ENCODE data around the gene JOSD1. TPM values are rescaled to one million over a fixed set of nuclear protein-coding genes. Genes with fewer than 3 reads are reported as not detected.

JOSD1 gene
- total and polyA plus RNA-seq, 10 of the 15 experiments (the other 5 are each of a cell fraction or from before 2014, with no cell fraction given), result 6.2 to 54.6 (median 40.5) TPM

DNA sequence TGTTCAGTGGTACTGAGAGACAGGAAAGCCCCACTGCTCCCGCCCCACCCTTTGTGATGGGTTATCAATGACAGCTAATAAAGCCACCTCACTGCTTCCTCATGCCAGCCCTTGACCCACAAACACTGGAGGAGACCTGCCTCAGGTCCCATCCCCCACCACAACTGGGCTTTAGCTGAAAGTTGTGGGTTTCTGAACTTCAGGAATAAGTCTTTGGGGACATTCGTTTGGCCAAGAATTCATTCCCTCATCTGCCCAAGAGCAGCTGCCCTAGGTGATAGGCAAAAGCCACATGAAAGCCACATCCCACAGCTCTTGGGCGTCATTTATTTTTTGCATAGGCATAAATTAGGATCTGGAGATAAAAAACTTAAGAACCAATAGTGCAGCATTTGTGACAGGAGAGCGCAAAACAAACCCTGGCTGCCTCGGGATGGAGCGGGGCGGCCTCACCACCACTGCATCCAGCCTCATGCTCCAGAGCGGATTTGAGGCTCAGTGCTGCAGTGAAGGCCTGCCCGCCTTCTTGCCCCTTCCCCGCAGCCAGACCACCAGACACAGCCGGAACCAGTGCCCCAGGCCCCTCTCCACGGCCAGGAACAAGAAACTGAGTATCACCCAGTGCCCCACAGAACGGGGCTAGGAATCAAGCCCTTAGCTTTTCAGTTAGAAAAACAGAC, 33.8 kb upstream of the JOSD1 start:
- Histone ChIP-seq H3K27ac (ENCODE audit: control insufficient read depth, insufficient read depth) (no peak overlapping the region), H3K9me3 (replicated peaks; ENCODE audit: control insufficient read depth, insufficient read depth, low read length) (no peaks in the 10 kb centered on the region)
- POLR2A ChIA-PET, result interaction anchor here (0.6 kb wide), 1 partner anchor 513 kb away, joined by 3 read pairs; no protein-coding TSS in a partner anchor
- no peak for TF ChIP-seq KLF5 (IDR thresholded peaks at IDR 0.05; ENCODE audit: partially characterized antibody)
- TF ChIP-seq, protein P1, sequence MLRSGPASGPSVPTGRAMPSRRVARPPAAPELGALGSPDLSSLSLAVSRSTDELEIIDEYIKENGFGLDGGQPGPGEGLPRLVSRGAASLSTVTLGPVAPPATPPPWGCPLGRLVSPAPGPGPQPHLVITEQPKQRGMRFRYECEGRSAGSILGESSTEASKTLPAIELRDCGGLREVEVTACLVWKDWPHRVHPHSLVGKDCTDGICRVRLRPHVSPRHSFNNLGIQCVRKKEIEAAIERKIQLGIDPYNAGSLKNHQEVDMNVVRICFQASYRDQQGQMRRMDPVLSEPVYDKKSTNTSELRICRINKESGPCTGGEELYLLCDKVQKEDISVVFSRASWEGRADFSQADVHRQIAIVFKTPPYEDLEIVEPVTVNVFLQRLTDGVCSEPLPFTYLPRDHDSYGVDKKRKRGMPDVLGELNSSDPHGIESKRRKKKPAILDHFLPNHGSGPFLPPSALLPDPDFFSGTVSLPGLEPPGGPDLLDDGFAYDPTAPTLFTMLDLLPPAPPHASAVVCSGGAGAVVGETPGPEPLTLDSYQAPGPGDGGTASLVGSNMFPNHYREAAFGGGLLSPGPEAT (IDR thresholded peaks at IDR 0.05; ENCODE audit: low read depth), result no peak
- TF ChIP-seq, protein P2, sequence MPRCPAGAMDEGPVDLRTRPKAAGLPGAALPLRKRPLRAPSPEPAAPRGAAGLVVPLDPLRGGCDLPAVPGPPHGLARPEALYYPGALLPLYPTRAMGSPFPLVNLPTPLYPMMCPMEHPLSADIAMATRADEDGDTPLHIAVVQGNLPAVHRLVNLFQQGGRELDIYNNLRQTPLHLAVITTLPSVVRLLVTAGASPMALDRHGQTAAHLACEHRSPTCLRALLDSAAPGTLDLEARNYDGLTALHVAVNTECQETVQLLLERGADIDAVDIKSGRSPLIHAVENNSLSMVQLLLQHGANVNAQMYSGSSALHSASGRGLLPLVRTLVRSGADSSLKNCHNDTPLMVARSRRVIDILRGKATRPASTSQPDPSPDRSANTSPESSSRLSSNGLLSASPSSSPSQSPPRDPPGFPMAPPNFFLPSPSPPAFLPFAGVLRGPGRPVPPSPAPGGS (IDR thresholded peaks at IDR 0.05; ENCODE audit: borderline replicate concordance, insufficient read depth, low read depth, low read length, poor library complexity, severe bottlenecking), result peak; percentile 17
- no peak for TF ChIP-seq MYB (IDR thresholded peaks at IDR 0.05; ENCODE audit: borderline replicate concordance, low read depth, low read length)
- no peak for TF ChIP-seq ZNF207 (IDR thresholded peaks at IDR 0.05; ENCODE audit: borderline replicate concordance)
- no peak for TF ChIP-seq SMAD5 (IDR thresholded peaks at IDR 0.05; ENCODE audit: low read depth)
- TF ChIP-seq POLR2A (IDR thresholded peaks at IDR 0.05; ENCODE audit: low read depth, low read length), result peak; percentile 34; the same call in 1 of the 2 replicates
- no peak for TF ChIP-seq NRF1 (conservative IDR thresholded peaks at IDR 0.05; ENCODE audit: low read depth, low read length)
- TF ChIP-seq ESRRA (IDR thresholded peaks at IDR 0.05; ENCODE audit: low read length), result no peak
- TF ChIP-seq USF1 (IDR thresholded peaks at IDR 0.05; ENCODE audit: borderline replicate concordance, extremely low read length, insufficient read depth, low read depth, low read length), result no peak
- TF ChIP-seq, protein P3, sequence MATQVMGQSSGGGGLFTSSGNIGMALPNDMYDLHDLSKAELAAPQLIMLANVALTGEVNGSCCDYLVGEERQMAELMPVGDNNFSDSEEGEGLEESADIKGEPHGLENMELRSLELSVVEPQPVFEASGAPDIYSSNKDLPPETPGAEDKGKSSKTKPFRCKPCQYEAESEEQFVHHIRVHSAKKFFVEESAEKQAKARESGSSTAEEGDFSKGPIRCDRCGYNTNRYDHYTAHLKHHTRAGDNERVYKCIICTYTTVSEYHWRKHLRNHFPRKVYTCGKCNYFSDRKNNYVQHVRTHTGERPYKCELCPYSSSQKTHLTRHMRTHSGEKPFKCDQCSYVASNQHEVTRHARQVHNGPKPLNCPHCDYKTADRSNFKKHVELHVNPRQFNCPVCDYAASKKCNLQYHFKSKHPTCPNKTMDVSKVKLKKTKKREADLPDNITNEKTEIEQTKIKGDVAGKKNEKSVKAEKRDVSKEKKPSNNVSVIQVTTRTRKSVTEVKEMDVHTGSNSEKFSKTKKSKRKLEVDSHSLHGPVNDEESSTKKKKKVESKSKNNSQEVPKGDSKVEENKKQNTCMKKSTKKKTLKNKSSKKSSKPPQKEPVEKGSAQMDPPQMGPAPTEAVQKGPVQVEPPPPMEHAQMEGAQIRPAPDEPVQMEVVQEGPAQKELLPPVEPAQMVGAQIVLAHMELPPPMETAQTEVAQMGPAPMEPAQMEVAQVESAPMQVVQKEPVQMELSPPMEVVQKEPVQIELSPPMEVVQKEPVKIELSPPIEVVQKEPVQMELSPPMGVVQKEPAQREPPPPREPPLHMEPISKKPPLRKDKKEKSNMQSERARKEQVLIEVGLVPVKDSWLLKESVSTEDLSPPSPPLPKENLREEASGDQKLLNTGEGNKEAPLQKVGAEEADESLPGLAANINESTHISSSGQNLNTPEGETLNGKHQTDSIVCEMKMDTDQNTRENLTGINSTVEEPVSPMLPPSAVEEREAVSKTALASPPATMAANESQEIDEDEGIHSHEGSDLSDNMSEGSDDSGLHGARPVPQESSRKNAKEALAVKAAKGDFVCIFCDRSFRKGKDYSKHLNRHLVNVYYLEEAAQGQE (IDR thresholded peaks at IDR 0.05; ENCODE audit: low read depth, low read length), result no peak
- TF ChIP-seq NFYA (IDR thresholded peaks at IDR 0.05; ENCODE audit: borderline replicate concordance, low read depth, low read length), result no peak
- no peak for TF ChIP-seq EZH2 (IDR thresholded peaks at IDR 0.05; ENCODE audit: borderline replicate concordance, control insufficient read depth, low read depth, low read length)
- TF ChIP-seq USF2 (IDR thresholded peaks at IDR 0.05; ENCODE audit: borderline replicate concordance, low read depth, low read length), result no peak

More for the DNA sequence above, 33.8 kb upstream of the JOSD1 start:
- Histone ChIP-seq H3K4me2 (ENCODE audit: control insufficient read depth, insufficient read depth) (no peak overlapping the region), H4K20me1 (ENCODE audit: control insufficient read depth, insufficient read depth) (peaks cover 2% of the 10 kb centered on the region; the same call in 1 of the 2 replicates), H3K36me3 (ENCODE audit: control insufficient read depth in 2 of 2, insufficient read depth in 2 of 2, low read length in 1 of 2) (peaks cover 32 to 65% of the 10 kb centered on the region in 2 experiments), H3K4me3 (no peak overlapping the region), H3K9ac (ENCODE audit: control insufficient read depth, insufficient read depth, low read length) (no peak overlapping the region), H3K79me2 (ENCODE audit: control insufficient read depth, insufficient read depth, low read length) (no peaks in the 10 kb centered on the region), H3K4me1 (ENCODE audit: control insufficient read depth, insufficient read depth, low read length) (no peaks in the 10 kb centered on the region), H3K27me3 (replicated peaks in 1 of 2; ENCODE audit: control insufficient read depth in 2 of 2, insufficient read depth in 2 of 2, low read length in 1 of 2) (no peaks in the 10 kb centered on the region), H2AFZ (ENCODE audit: control insufficient read depth, low read depth, low read length) (no peak overlapping the region)
- ChIA-PET RAD21 (ENCODE audit: unreplicated experiment) (interaction anchor here (0.8 to 1.8 kb wide), 3 partner anchors 31 to 269 kb away, joined by 3 to 4 read pairs (median 3); no protein-coding TSS in a partner anchor), SMC1A (ENCODE audit: uncharacterized antibody, unreplicated experiment) (interaction anchor here (1.3 kb wide), 1 partner anchor 16 kb away, joined by 5 read pairs; no protein-coding TSS in a partner anchor), CTCF (interaction anchor here (1.0 to 3.7 kb wide), 9 partner anchors 10 to 682 kb away, joined by 3 to 26 read pairs (median 5); no protein-coding TSS in a partner anchor)
- ATAC-seq (peak; percentile 7; the same call in 2 of the 3 replicates), FAIRE-seq (no peak), DNase-seq (ENCODE audit: low read depth, low spot score) (no peak)
- intact Hi-C loops (cut with micrococcal nuclease; ENCODE audit: unreplicated experiment) (no loop called here), in situ Hi-C loops (cut with MboI) (no loop called here)
- TSS peak; percentile 60 for BruUV-seq (replicated peaks)
- WGBS (ENCODE audit: insufficient coverage, insufficient replicate concordance, low lambda C conversion rate, missing lambda C conversion rate), result 73% methylated on average over 13 of the region's 13 CpGs
